ENCODE data around the gene VBP1. TPM values are rescaled to one million over a fixed set of nuclear protein-coding genes. Genes with fewer than 3 reads are reported as not detected.
"Not testable (repeated sequence)": the region's sequence is repeated elsewhere in the genome, so short reads cannot be mapped to it uniquely, and the experiment has no call there.

The VBP1 gene
- total RNA-seq, 2 experiments from 2014 or later = 56.3 to 62.0 TPM

DNA sequence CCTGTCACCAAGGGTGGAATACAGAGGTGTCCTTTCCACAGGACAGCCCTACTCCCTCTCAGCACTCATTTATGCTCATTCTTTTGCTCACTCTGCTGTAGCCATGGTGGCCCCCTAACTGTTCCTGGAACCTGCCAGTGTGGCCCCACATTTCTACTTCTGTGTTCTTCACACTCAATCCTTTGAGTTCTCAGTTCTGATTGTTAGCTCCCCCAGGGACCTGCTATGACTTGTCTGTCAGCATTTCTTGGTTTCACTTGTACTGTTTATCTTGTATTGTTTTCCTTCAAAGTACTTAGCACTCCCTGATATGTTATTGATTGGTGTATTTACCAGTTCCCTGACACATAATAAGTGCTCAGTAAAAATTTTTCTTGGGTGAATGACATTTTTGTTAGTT, 14.9 kb downstream of the VBP1 start:
- H3K27me3 Mint-ChIP-seq = no peaks in the 10 kb centered on the region
- H3K36me3 Mint-ChIP-seq (ENCODE audit: low read depth) = peaks cover 34% of the 10 kb centered on the region
- CTCF ChIA-PET = interaction anchor here (1.2 kb wide), 1 partner anchor 14 kb away, joined by 3 read pairs; the partner anchor contains the start of gene VBP1
- no peaks in the 10 kb centered on the region for H3K9me3 Mint-ChIP-seq
- H3K4me3 Mint-ChIP-seq = no peak overlapping the region
- DNase-seq = no peak
- POLR2A ChIA-PET = no interaction called here
- H3K4me1 Mint-ChIP-seq = peaks cover 10% of the 10 kb centered on the region
- peak overlapping the region; percentile 25 for H3K27ac Mint-ChIP-seq

DNA sequence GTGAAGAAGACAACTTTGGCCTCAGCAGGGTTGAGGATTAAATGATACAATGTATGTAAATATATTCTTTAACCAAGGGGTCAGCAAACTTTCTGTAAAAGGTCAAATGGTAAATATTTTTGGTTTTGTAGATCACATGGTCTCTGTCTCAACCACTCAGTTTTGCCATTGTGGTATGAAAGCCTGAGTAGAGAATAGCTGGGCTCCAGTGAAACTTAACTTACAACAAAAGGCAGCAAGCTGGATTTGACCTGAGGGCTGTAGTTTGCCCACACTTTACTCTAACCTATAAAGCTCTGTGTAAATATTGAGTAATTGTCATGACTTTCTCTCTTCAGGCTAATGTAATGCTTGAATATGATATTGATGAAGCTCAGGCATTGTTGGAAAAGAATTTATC, 19.6 kb downstream of the VBP1 start:
- POLR2A ChIA-PET = no interaction called here
- H3K36me3 Mint-ChIP-seq (ENCODE audit: low read depth) = peaks cover 38% of the 10 kb centered on the region
- peaks cover 7% of the 10 kb centered on the region for H3K4me1 Mint-ChIP-seq
- CTCF ChIA-PET = no interaction called here
- no peaks in the 10 kb centered on the region for H3K27me3 Mint-ChIP-seq
- DNase-seq = no peak
- no peak overlapping the region for H3K4me3 Mint-ChIP-seq
- no peak overlapping the region for H3K27ac Mint-ChIP-seq
- no peaks in the 10 kb centered on the region for H3K9me3 Mint-ChIP-seq

DNA sequence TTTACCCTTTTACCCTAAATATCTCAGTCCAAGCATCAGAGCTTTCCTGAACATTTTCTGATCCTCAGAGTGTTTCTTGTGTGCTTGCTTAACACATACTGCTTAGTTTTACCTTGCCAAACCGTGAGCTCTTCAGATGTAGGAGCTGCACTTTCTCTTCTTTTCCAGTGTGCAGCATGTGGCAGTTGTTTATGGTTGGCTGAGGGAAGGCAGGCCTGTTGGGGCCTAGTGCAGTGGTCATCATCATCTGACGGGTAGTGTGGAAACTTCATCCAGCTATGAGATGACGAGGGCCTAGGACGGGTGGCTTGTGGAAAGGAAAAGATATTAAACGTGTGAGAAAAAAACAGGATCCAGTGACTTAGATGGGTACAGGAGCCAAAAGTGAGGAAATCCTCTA, 21.5 kb downstream of the VBP1 start:
- Mint-ChIP-seq H3K27me3 (no peaks in the 10 kb centered on the region), H3K27ac (no peak overlapping the region), H3K9me3 (no peaks in the 10 kb centered on the region), H3K4me3 (no peak overlapping the region), H3K36me3 (ENCODE audit: low read depth) (peaks cover 33% of the 10 kb centered on the region), H3K4me1 (peaks cover 2% of the 10 kb centered on the region)
- no peak for DNase-seq
- CTCF ChIA-PET = no interaction called here
- POLR2A ChIA-PET = no interaction called here

- Mint-ChIP-seq H3K4me3 (no peak overlapping the region), H3K9me3 (no peaks in the 10 kb centered on the region), H3K36me3 (ENCODE audit: low read depth) (peaks cover 14% of the 10 kb centered on the region), H3K27me3 (no peaks in the 10 kb centered on the region), H3K4me1 (no peaks in the 10 kb centered on the region), H3K27ac (no peak overlapping the region)
- DNase-seq = no peak
- POLR2A ChIA-PET = no interaction called here
- CTCF ChIA-PET = interaction anchor here (1.5 kb wide), 1 partner anchor 25 kb away, joined by 3 read pairs; no protein-coding TSS in a partner anchor
Observed at GRCh38 chrX:155242300-155242699, 26.0 kb downstream of the VBP1 start.

DNA sequence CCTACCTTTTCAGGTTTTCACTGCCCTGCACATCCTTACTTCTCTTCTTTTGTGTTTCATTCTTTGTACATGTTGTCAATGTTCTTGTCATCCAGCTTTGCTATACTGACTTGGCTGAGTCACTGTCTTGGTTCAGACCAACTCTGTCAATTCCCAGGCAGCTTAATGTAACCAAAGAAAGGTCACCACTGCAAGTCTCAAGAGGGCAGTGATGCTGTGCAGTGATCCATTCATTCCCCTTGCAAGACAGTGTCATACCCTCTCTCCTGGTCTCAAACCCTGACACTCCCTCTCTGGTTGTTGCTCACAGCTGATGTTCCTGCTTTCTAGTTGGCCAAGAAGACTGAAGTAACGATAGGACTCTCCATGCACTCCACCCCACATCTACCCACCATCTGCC, 30.5 kb downstream of the VBP1 start:
- H3K27me3 Mint-ChIP-seq = no peaks in the 10 kb centered on the region
- no peak for DNase-seq
- ChIA-PET POLR2A (no interaction called here), CTCF (no interaction called here)
- H3K27ac Mint-ChIP-seq = no peak overlapping the region
- H3K36me3 Mint-ChIP-seq (ENCODE audit: low read depth) = no peaks in the 10 kb centered on the region
- H3K9me3 Mint-ChIP-seq = no peaks in the 10 kb centered on the region
- H3K4me3 Mint-ChIP-seq = no peak overlapping the region
- H3K4me1 Mint-ChIP-seq = no peaks in the 10 kb centered on the region

DNA sequence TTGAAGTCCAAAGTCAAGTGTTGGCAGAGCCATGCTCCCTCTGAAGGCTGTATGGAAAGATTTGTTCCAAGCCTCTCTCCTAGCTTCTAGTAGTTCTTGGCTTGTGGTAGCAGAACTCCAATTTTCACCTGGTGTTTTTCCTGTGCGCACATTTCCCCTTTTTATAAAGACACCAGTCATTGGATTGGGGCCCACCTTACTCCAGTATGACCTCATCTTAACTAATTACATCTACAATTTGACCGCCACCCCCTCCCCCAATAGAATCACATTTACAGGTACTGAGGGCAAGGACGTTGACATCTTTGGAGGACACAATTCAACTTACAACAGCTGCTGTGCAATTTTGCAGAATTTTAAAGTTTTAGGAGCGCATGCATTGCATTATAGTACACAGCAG, 31.2 kb downstream of the VBP1 start:
- ChIA-PET CTCF (no interaction called here), POLR2A (no interaction called here)
- Mint-ChIP-seq H3K36me3 (ENCODE audit: low read depth) (no peaks in the 10 kb centered on the region), H3K27me3 (no peaks in the 10 kb centered on the region), H3K27ac (no peak overlapping the region), H3K4me1 (no peaks in the 10 kb centered on the region), H3K4me3 (no peak overlapping the region), H3K9me3 (no peaks in the 10 kb centered on the region)
- DNase-seq = no peak

DNA sequence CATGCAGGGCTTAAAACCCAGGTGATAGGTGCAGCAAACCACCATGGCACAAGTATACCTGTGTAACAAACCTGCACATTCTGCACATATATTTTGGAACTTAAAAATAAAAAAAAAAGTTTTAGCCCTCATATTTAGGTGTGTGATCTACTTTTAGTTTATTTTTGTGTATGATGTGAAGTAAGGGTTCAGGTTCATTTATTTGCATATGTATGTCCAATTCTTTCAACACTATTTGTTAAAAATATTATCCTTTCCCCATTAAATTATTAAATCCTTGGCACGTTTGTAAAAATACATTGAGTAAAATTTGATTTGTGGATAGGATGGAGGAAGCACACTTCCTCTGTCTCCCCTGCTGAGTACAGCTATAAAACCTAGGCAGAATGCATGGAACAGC, 35.1 kb downstream of the VBP1 start:
- no peaks in the 10 kb centered on the region for H3K9me3 Mint-ChIP-seq

DNA sequence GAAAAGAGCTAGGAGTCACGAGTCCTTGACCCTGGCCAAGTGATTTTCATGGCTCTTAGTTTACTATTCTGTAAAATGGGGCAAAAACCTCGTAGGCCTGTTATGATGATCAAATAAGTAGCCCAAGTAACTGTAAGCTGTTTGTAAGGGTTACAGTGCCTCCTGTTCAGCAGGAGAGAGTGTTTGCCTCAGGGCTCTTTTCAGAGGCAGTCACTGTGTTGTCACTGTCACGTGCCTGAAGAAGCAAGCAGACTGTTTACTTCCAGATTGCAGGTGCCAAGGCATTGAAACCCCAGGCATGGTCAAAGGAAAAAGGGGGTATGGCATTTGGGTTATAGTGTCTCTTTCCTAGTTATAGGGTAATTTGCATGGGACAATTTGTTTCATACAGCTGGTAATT, 43.5 kb downstream of the VBP1 start:
- ChIA-PET POLR2A (no interaction called here), CTCF (no interaction called here)
- peaks cover 10% of the 10 kb centered on the region for H3K36me3 Mint-ChIP-seq (ENCODE audit: low read depth)
- peaks cover 28% of the 10 kb centered on the region for H3K4me1 Mint-ChIP-seq
- H3K9me3 Mint-ChIP-seq = no peaks in the 10 kb centered on the region
- DNase-seq = no peak
- no peak overlapping the region for H3K27ac Mint-ChIP-seq
- no peak overlapping the region for H3K4me3 Mint-ChIP-seq
- no peaks in the 10 kb centered on the region for H3K27me3 Mint-ChIP-seq

More for the DNA sequence above, 35.1 kb downstream of the VBP1 start:
- H3K4me3 Mint-ChIP-seq = no peak overlapping the region
- ChIA-PET POLR2A (no interaction called here), CTCF (no interaction called here)
- no peaks in the 10 kb centered on the region for H3K27me3 Mint-ChIP-seq
- no peaks in the 10 kb centered on the region for H3K4me1 Mint-ChIP-seq
- no peak overlapping the region for H3K27ac Mint-ChIP-seq
- no peaks in the 10 kb centered on the region for H3K36me3 Mint-ChIP-seq (ENCODE audit: low read depth)
- DNase-seq = no peak

DNA sequence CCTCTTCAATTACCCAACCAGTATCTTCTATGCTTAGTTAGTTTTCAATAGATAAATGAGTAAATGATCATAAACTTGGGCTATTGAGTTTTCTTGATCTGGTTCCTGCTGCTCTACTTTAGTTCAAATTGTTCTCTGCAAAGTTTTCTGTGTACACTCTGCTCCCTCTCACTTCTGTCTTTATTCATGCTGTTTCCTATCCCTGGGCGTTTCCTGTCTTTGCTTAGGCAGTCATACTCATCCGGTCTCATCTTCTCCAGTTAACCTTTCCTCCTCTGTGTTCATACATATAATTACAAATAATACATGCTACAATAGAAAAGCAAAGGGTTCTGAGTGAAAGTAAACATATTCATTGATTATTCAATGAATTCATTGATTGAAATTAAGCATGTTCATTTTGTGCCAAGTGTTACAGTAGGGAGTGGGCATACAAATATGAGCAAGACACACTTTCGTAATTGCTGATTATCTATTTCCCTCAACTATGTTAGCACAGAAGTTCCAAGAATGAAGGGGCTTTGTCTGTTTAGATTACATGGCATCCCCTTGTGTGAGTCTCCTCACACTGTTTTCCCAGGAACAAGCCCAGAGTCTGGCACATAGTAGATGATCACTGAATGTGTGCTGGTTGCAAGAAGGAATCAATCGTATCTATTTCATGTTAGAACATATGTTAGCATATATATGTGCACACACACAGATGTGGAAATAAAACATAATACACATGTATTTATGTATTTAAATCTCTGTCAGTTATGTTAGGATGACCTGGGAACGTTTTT, 46.9 kb downstream of the VBP1 start:
- peaks cover 28% of the 10 kb centered on the region for H3K4me1 Mint-ChIP-seq
- ChIA-PET POLR2A (no interaction called here), CTCF (no interaction called here)
- DNase-seq = peak; percentile 5
- no peaks in the 10 kb centered on the region for H3K27me3 Mint-ChIP-seq
- peak overlapping the region; percentile 74 for H3K4me3 Mint-ChIP-seq
- peak overlapping the region; percentile 90 for H3K27ac Mint-ChIP-seq
- no peaks in the 10 kb centered on the region for H3K9me3 Mint-ChIP-seq
- H3K36me3 Mint-ChIP-seq (ENCODE audit: low read depth) = peaks cover 8% of the 10 kb centered on the region

DNA sequence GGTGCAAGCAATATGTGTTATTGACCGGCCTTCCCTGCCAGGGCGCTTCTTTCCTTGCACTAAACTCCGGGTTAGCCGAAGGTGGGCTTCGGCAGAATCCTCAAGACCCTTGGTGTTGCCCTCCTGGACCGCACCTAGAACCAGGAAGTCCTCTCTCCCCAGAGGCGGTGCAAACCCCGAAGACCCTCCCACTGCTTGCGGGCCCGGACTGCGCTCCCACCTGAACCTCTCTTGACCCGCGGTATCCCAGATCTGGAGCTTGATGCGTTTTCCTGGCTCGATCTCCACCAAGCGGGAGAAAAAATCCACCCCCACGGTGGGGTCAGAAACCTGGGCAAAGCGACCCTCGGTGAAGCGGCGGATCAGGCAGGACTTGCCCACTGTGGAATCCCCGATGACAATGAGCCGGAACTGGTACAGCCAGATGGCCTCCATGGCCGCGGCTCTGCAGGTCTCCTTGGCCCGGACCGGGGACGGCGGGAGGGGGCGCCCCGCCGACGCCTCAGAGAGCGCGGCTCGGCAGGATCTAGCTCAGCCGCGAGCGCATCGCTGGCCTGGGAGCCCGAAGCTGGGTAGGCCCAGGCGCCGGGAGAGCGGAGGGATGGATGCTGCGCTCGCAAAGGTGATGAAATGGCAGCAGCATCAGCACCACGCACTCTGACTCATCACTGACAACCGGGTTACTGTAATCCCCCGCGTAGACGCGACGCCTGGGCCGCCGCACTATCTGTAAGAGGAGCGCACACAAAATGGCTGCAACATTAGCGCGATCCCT, 47.8 kb downstream of the VBP1 start, which contains the start of gene RAB39B:
Gene RAB39B (minus strand): TSS at position 638 of the 775 bp plus-strand sequence. CDS start 203 bp downstream, at position 435.
- Mint-ChIP-seq H3K9me3 (no peaks in the 10 kb centered on the region), H3K4me3 (peak within 1 kb of the TSS; percentile 74), H3K36me3 (ENCODE audit: low read depth) (peaks cover 8% of the 10 kb centered on the region), H3K27me3 (no peaks in the 10 kb centered on the region), H3K4me1 (peaks cover 28% of the 10 kb centered on the region), H3K27ac (peak within 1 kb of the TSS; percentile 90)
- DNase-seq = peak; percentile 66
- POLR2A ChIA-PET = no interaction called here
- CTCF ChIA-PET = no interaction called here

DNA sequence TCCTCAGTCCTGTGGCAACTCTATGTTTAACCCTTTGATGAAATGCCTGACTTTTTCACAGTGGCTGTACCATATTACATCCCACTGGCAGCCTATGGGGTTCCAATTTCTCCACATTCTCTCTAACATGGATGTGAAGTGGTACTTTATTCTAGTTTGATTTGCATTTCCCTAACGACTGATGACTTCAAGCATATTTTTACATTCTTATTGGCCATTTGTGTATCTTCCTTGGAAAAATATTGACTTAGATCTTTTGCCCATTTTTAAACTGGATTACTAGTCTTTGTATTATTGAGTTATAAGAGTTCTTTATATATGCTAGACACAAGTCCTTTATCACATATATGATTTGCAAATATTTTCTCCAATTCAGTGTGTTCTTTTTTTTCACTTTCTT, 50.2 kb downstream of the VBP1 start:
- CTCF ChIA-PET = no interaction called here
- POLR2A ChIA-PET = no interaction called here
- peaks cover 22% of the 10 kb centered on the region for H3K4me1 Mint-ChIP-seq
- H3K27ac Mint-ChIP-seq = no peak overlapping the region
- H3K27me3 Mint-ChIP-seq = no peaks in the 10 kb centered on the region
- no peaks in the 10 kb centered on the region for H3K36me3 Mint-ChIP-seq (ENCODE audit: low read depth)
- peaks cover 1% of the 10 kb centered on the region for H3K9me3 Mint-ChIP-seq
- no peak for DNase-seq
- no peak overlapping the region for H3K4me3 Mint-ChIP-seq

GRCh38 chrX:155267995-155268394, 51.7 kb downstream of the VBP1 start:
- H3K27me3 Mint-ChIP-seq; DNase-seq; H3K9me3 Mint-ChIP-seq; H3K27ac Mint-ChIP-seq; H3K4me3 Mint-ChIP-seq; H3K36me3 Mint-ChIP-seq (ENCODE audit: low read depth); H3K4me1 Mint-ChIP-seq; CTCF ChIA-PET; POLR2A ChIA-PET: not testable (repeated sequence)

GRCh38 chrX:155270969-155271368, 54.7 kb downstream of the VBP1 start:
- Mint-ChIP-seq H3K9me3 (peaks cover 3% of the 10 kb centered on the region), H3K4me3 (no peak overlapping the region), H3K36me3 (ENCODE audit: low read depth) (no peaks in the 10 kb centered on the region), H3K4me1 (no peaks in the 10 kb centered on the region), H3K27ac (no peak overlapping the region), H3K27me3 (no peaks in the 10 kb centered on the region)
- no peak for DNase-seq
- POLR2A ChIA-PET = no interaction called here
- CTCF ChIA-PET = no interaction called here

All from activated CD4-positive, alpha-beta T cell treated with anti-CD3 and anti-CD28 coated beads, Interleukin-2, amount 10 ng/mL, durations not matched to agents 7 days and 5 days (primary cell).